ENCODE data around the gene S1PR1. TPM values are rescaled to one million over a fixed set of nuclear protein-coding genes. Genes with fewer than 3 reads are reported as not detected.

S1PR1 gene
- total and polyA plus RNA-seq, 8 donors: 35.5 to 180 (median 160) TPM

DNA sequence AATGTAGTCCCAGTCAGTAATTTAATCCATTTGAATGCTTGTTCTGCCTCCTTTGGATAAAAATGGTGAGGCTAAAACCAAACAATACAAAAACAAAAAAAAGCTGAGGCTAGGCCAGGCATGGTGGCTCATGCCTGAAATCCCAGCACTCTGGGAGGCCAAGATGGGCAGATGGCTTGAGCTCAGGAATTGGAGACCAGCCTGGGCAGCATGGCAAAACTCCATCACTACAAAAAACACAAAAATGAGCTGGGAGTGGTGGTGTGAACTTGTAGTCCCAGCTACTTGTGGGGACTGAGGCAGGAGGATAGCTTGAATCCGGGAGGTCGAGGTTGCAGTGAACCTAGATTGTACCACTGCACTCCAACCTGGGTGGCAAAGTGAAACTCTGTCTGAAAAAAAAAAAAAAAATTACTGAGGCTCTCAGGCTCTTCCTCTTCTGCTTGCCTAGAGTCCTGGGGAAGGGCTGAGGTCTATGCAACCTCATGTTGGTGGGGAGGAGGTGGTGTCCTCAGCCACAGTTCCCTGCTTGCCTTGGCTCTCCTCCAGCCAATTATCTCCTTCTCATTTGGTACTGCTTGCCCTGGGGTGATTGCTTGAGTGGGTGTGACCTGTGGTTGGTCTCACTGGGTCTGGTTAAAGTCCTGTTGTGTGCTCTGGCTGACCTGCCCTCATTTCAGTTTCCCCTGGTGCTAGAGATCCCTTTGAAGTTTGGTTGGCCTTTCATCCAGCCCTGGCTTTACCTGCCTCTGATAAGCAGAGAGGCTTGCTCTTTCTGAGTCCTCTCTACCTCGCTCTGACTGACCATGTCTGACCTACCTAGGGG is 20.9 kb downstream of the S1PR1 start:
- DNase-seq (peak in 1 of 4 donors; percentile 47), ATAC-seq (peak; percentile 48)
- Histone ChIP-seq H3K4me1 (peaks cover 5 to 48% of the 10 kb centered on the region in 2 donors), H3K27me3 (no peaks in the 10 kb centered on the region), H3K4me3 (no peak overlapping the region), H3K27ac (peak overlapping the region in 1 of 2 donors; percentile 33), H3K36me3 (no peaks in the 10 kb centered on the region), H3K9me3 (no peaks in the 10 kb centered on the region)
- no peak for TF ChIP-seq CTCF (IDR thresholded peaks at IDR 0.05)
- intact Hi-C loops (cut with DNase I): no loop called here

DNA sequence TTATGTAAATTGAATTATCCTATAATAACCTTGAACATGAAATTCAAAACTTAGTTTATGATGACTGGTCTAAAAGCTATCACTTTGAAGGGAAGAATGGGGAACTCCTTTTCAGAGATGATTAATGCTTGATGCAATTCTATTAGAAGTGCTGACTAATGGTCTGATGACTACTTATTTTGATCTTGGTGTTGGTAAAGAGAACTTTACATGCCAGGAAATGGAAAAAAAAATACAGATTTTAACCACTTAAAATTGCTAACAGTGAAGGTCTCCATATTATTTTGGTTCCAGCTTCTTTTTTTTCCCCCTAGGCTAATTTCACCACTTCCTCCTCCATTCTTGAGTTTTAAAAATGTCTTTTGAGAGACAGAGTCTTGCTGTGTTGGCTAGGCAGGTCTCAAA is 22.9 kb downstream of the S1PR1 start:
- ATAC-seq: peak; percentile 58
- no peak for DNase-seq
- H3K36me3 ChIP-seq: no peaks in the 10 kb centered on the region
- intact Hi-C loops (cut with DNase I): no loop called here
- H3K4me3 ChIP-seq: no peak overlapping the region
- H3K4me1 ChIP-seq: peaks cover 5 to 69% of the 10 kb centered on the region in 2 donors
- H3K27ac ChIP-seq: peak overlapping the region; percentile 35 to 89
- no peaks in the 10 kb centered on the region for H3K27me3 ChIP-seq
- no peaks in the 10 kb centered on the region for H3K9me3 ChIP-seq
- no peak for TF ChIP-seq CTCF (IDR thresholded peaks at IDR 0.05)

DNA sequence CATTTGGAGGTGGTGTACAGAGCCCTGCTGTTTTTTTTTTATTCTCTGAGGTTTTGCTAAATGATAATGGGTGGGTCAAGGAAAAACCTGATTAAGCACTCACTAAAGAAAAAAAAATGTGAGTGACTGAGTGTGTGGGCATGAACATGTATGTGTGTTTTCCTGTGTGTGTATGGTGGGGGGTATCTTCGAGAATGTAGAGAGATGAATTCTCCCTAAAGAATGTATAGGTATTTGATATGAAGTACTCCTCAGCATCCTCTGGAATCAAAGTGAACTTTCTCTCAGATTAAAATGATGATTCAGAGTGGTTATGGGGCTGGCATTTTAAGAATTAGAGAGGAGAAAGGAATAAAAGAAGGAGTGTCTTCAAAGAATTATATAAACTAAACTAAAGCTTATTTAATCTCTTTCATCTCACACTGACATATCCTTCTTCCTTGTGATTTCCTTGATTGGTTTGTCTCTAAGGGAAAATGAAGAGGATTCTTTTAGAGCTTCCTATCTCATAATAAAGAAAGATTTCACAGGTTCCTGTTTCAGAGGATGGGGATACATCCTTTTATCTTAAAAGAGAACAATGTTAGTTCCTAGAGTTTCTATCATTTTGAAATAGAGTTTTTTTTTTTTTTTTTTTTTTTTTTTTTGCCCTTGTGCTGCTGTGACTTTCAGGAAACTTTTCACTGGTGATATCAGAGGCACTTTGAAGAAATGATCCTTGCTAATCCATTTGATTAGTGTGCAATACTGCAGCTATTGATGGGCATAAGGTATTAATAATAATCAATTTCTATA is 23.9 kb downstream of the S1PR1 start:
- intact Hi-C loops (cut with DNase I): no loop called here
- Histone ChIP-seq H3K4me1 (peaks cover 5 to 78% of the 10 kb centered on the region in 2 donors), H3K4me3 (no peak overlapping the region), H3K27ac (peak overlapping the region in 1 of 2 donors; percentile 89), H3K9me3 (no peaks in the 10 kb centered on the region), H3K27me3 (no peaks in the 10 kb centered on the region), H3K36me3 (no peaks in the 10 kb centered on the region)
- DNase-seq (no peak), ATAC-seq (no peak)
- TF ChIP-seq CTCF (IDR thresholded peaks at IDR 0.05): no peak

DNA sequence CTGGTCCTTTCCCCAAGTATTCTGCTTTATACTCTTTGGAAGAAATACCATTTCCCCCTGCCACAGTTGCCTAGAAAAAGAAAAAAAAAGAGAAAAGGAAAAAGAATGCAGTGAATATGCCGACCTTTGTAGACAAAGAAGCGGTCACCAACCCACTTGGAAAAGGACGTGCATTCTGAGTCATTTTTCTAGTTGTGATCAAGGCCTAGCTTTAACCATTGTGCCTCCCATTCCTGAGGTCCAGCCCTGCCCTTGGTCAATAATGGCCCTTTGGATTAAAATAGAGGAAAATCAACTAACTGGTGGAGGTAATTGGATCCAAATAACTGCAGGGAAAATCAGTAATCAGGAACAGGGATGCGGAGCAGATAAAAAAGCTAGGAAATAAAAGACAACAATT is 24.8 kb downstream of the S1PR1 start:
- H3K27ac ChIP-seq: peak overlapping the region in 1 of 2 donors; percentile 89
- intact Hi-C loops (cut with DNase I): no loop called here

More for the DNA sequence above, 24.8 kb downstream of the S1PR1 start:
- Histone ChIP-seq H3K27me3 (no peaks in the 10 kb centered on the region), H3K36me3 (no peaks in the 10 kb centered on the region), H3K4me3 (no peak overlapping the region), H3K4me1 (peaks cover 5 to 78% of the 10 kb centered on the region in 2 donors), H3K9me3 (no peaks in the 10 kb centered on the region)
- ATAC-seq (no peak), DNase-seq (no peak)
- TF ChIP-seq CTCF (IDR thresholded peaks at IDR 0.05): no peak
